ENCODE measurements around the gene MALRD1. TPM values are rescaled to one million over a fixed set of nuclear protein-coding genes. Genes with fewer than 3 reads are reported as not detected.

MALRD1 gene
- total RNA-seq, 1 donor from 2014 or later = 1.5 TPM

DNA sequence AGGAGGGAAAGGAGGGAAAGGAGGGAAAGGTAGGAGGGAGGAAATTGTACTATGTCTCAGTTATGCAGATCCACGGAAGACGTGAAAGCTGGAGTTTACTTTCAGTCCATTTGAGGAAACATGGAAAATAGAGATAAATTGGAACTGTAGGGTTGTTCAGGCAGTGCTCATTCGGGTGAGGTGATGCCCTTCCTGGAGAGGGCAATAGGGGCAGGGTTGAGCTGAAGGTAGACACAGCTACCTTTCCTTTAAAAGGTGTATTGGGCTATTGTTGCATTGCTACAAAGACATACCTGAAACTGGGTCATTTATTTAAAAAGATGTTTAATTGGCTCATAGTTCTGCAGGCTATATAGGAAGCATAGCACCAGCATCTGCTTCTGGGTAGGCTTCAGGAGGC, 650.7 kb downstream of the MALRD1 start:
- DNase-seq (ENCODE audit: low spot score, unreplicated experiment) = no peak
- H3K9me3 Mint-ChIP-seq (ENCODE audit: low read depth) = peaks cover 7% of the 10 kb centered on the region
- no peaks in the 10 kb centered on the region for H3K27me3 Mint-ChIP-seq
- no peaks in the 10 kb centered on the region for H3K4me1 Mint-ChIP-seq (ENCODE audit: low read depth)
- TF ChIP-seq CTCF (IDR thresholded peaks at IDR 0.05; ENCODE audit: unreplicated experiment) = no peak
- no peaks in the 10 kb centered on the region for H3K36me3 Mint-ChIP-seq (ENCODE audit: insufficient read depth)
- no peak overlapping the region for H3K27ac Mint-ChIP-seq
- no peak overlapping the region for H3K4me3 Mint-ChIP-seq (ENCODE audit: low read depth)

DNA sequence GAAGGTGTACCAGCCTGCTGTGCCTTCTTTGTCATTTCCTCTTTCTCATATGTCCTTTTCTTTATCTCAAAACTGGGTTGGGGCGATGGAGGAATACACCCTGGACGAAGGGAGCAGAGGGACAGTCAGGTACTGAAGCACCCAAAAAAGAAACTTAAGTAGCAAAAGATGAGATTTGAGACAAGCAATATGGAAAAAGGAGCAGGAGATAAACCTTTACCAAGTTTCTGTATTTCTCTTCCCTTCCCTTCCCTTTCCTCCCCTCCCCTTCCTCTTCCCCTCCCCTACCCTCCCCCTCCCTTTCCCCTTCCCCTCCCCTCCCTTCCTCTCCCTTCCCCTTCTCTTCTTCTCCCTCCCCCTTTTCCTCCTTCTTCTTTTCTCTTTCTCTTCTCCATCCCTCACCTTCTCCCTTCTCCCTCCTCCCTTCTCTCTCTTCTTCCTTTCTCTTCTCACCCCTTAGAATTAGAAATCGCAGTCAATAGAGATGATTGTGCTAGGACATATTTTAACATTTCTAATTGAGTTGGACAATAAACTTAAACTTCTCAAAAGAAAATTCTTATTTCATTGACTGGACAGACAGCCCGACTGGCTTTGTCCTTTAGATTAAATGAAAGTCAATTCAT, 652.9 kb downstream of the MALRD1 start:
- H3K27ac Mint-ChIP-seq = no peak overlapping the region
- H3K9me3 Mint-ChIP-seq (ENCODE audit: low read depth) = peaks cover 5% of the 10 kb centered on the region
- H3K4me1 Mint-ChIP-seq (ENCODE audit: low read depth) = no peaks in the 10 kb centered on the region
- H3K36me3 Mint-ChIP-seq (ENCODE audit: insufficient read depth) = no peaks in the 10 kb centered on the region
- no peak overlapping the region for H3K4me3 Mint-ChIP-seq (ENCODE audit: low read depth)
- no peak for TF ChIP-seq CTCF (IDR thresholded peaks at IDR 0.05; ENCODE audit: unreplicated experiment)
- H3K27me3 Mint-ChIP-seq = no peaks in the 10 kb centered on the region
- DNase-seq (ENCODE audit: low spot score, unreplicated experiment) = no peak

- H3K4me1 Mint-ChIP-seq (ENCODE audit: low read depth) = no peaks in the 10 kb centered on the region
- peaks cover 5% of the 10 kb centered on the region for H3K9me3 Mint-ChIP-seq (ENCODE audit: low read depth)
- DNase-seq (ENCODE audit: low spot score, unreplicated experiment) = no peak
- no peak for TF ChIP-seq CTCF (IDR thresholded peaks at IDR 0.05; ENCODE audit: unreplicated experiment)
- no peak overlapping the region for H3K4me3 Mint-ChIP-seq (ENCODE audit: low read depth)
- no peaks in the 10 kb centered on the region for H3K36me3 Mint-ChIP-seq (ENCODE audit: insufficient read depth)
- H3K27me3 Mint-ChIP-seq = no peaks in the 10 kb centered on the region
- H3K27ac Mint-ChIP-seq = no peak overlapping the region
Observed at GRCh38 chr10:19702215-19702614, 653.6 kb downstream of the MALRD1 start.

GRCh38 chr10:19704544-19704943, 655.9 kb downstream of the MALRD1 start:
- TF ChIP-seq CTCF (IDR thresholded peaks at IDR 0.05; ENCODE audit: unreplicated experiment) = no peak
- Mint-ChIP-seq H3K4me3 (ENCODE audit: low read depth) (no peak overlapping the region), H3K27me3 (no peaks in the 10 kb centered on the region), H3K36me3 (ENCODE audit: insufficient read depth) (no peaks in the 10 kb centered on the region), H3K9me3 (ENCODE audit: low read depth) (no peaks in the 10 kb centered on the region), H3K27ac (no peak overlapping the region), H3K4me1 (ENCODE audit: low read depth) (no peaks in the 10 kb centered on the region)
- no peak for DNase-seq (ENCODE audit: low spot score, unreplicated experiment)

GRCh38 chr10:19705250-19705649, 656.6 kb downstream of the MALRD1 start:
- H3K27ac Mint-ChIP-seq = no peak overlapping the region
- no peaks in the 10 kb centered on the region for H3K4me1 Mint-ChIP-seq (ENCODE audit: low read depth)

More at GRCh38 chr10:19705250-19705649, 656.6 kb downstream of the MALRD1 start:
- DNase-seq (ENCODE audit: low spot score, unreplicated experiment) = no peak
- no peak for TF ChIP-seq CTCF (IDR thresholded peaks at IDR 0.05; ENCODE audit: unreplicated experiment)
- Mint-ChIP-seq H3K27me3 (no peaks in the 10 kb centered on the region), H3K9me3 (ENCODE audit: low read depth) (no peaks in the 10 kb centered on the region), H3K36me3 (ENCODE audit: insufficient read depth) (no peaks in the 10 kb centered on the region), H3K4me3 (ENCODE audit: low read depth) (no peak overlapping the region)

Measured in progenitor cell of endocrine pancreas (in vitro differentiated cells).